IMR-90 (cell line): Measurements from ENCODE around the gene KMT2B.

Experiments
- BHLHE40 ChIP-seq: fragments of 150-350 bp; IDR thresholded peaks from 2 replicates; pipeline ENCODE4 v1.6.1; 2016; ENCODE audit warnings: mild to moderate bottlenecking, low read depth, low read length
- CEBPB ChIP-seq: IDR thresholded peaks from 2 replicates; pipeline ENCODE4 v1.6.1; 2012; ENCODE audit warnings: low read depth, low read length, improper control_type of control experiment
- CHD1 ChIP-seq: IDR thresholded peaks from 2 replicates; pipeline ENCODE4 v1.6.1; 2012; ENCODE audit warnings: low read depth, low read length, improper control_type of control experiment
- CTCF ChIP-seq: conservative IDR thresholded peaks from 2 replicates; pipeline ENCODE4 v1.5.1; 2012; ENCODE audit warnings: mild to moderate bottlenecking, low read depth, low read length, improper control_type of control experiment
- ELK1 ChIP-seq: fragments of 150-350 bp; IDR thresholded peaks from 2 replicates; pipeline ENCODE4 v1.6.1; 2016; ENCODE audit warnings: low read depth, mild to moderate bottlenecking, low read length, moderate library complexity, borderline replicate concordance
- FOS ChIP-seq: fragments of 150-350 bp; IDR thresholded peaks from 2 replicates; pipeline ENCODE4 v1.6.1; 2016; ENCODE audit warnings: low read depth, low read length
- MAFK ChIP-seq: IDR thresholded peaks from 2 replicates; pipeline ENCODE4 v1.6.1; 2012; ENCODE audit warnings: low read depth, low read length, improper control_type of control experiment
- MAZ ChIP-seq: IDR thresholded peaks from 2 replicates; pipeline ENCODE4 v1.6.1; 2012; ENCODE audit warnings: low read depth, mild to moderate bottlenecking, low read length, improper control_type of control experiment, moderate library complexity, borderline replicate concordance
- MXI1 ChIP-seq: IDR thresholded peaks from 2 replicates; pipeline ENCODE4 v1.6.1; 2012; ENCODE audit warnings: low read depth, mild to moderate bottlenecking, low read length, moderate library complexity, borderline replicate concordance
- POLR2A ChIP-seq: IDR thresholded peaks from 2 replicates; pipeline ENCODE4 v1.6.1; 2012; ENCODE audit warnings: mild to moderate bottlenecking, low read depth, low read length
- RAD21 ChIP-seq: IDR thresholded peaks from 2 replicates; pipeline ENCODE4 v1.6.1; 2012; ENCODE audit warnings: low read length, improper control_type of control experiment
- RFX5 ChIP-seq: IDR thresholded peaks from 2 replicates; pipeline ENCODE4 v1.8.0; 2012; ENCODE audit warnings: low read depth, mild to moderate bottlenecking, low read length, moderate library complexity
- SMC3 ChIP-seq: fragments of 150-350 bp; IDR thresholded peaks from 2 replicates; pipeline ENCODE4 v1.6.1; 2016; ENCODE audit warnings: low read depth, mild to moderate bottlenecking, antibody characterized with exemption, low read length, moderate library complexity
- USF2 ChIP-seq: fragments of 150-350 bp; IDR thresholded peaks from 2 replicates; pipeline ENCODE4 v1.6.1; 2017; ENCODE audit warnings: mild to moderate bottlenecking, antibody characterized with exemption, low read length, low read depth

- TF ChIP-seq CTCF, result no peak
- TF ChIP-seq RAD21, result no peak
- no peak for TF ChIP-seq RFX5
- no peak for TF ChIP-seq POLR2A
- TF ChIP-seq SMC3, result no peak
- TF ChIP-seq USF2, result no peak
- no peak for TF ChIP-seq FOS
- TF ChIP-seq ELK1, result no peak
- no peak for TF ChIP-seq BHLHE40
- no peak for TF ChIP-seq CEBPB
- TF ChIP-seq MXI1, result no peak
- no peak for TF ChIP-seq MAFK
- no peak for TF ChIP-seq CHD1
- no peak for TF ChIP-seq MAZ
These were observed 4.7 kb downstream of the KMT2B start for GRCh38 chr19:35722461-35722860.
